ENCODE results near the gene COG5. TPM values are rescaled to one million over a fixed set of nuclear protein-coding genes. Genes with fewer than 3 reads are reported as not detected.

COG5 gene
- total and polyA plus RNA-seq, 2 of the 8 experiments (the other 6 are each of a cell fraction or from before 2014, with no cell fraction given) = 10.5 to 28.1 TPM

GRCh38 chr7:107408349-107408748 is 155.4 kb downstream of the COG5 start:
- Histone ChIP-seq H3K9ac (replicated peaks in 1 of 4; ENCODE audit: extremely low read depth in 1 of 4, low read depth in 3 of 4, low read length in 3 of 4) (no peak overlapping the region), H4K5ac (ENCODE audit: insufficient read length, low read depth, low read length) (no peak overlapping the region), H4K91ac (replicated peaks; ENCODE audit: insufficient read length, low read length) (no peak overlapping the region), H3K4ac (replicated peaks; ENCODE audit: insufficient read length, low read depth, low read length) (no peak overlapping the region), H2BK12ac (ENCODE audit: low read depth, low read length) (no peak overlapping the region), H3K4me1 (replicated peaks in 1 of 4; ENCODE audit: control insufficient read depth in 3 of 4, insufficient read depth in 4 of 4, low read length in 3 of 4) (no peaks in the 10 kb centered on the region; a peak in 2 of 7 replicates), H3K14ac (ENCODE audit: insufficient read length) (no peak overlapping the region), H2BK5ac (ENCODE audit: low read depth, low read length) (no peak overlapping the region), H3K4me2 (ENCODE audit: insufficient read depth in 1 of 2, low read depth in 2 of 2, low read length in 2 of 2) (no peak overlapping the region), H2BK15ac (ENCODE audit: low read length) (no peak overlapping the region), H3K18ac (ENCODE audit: extremely low read depth, low read length) (no peak overlapping the region), H2BK120ac (replicated peaks; ENCODE audit: low read depth, low read length) (no peak overlapping the region), H3K27ac (ENCODE audit: low read depth, low read length) (no peak overlapping the region), H3K27me3 (replicated peaks in 1 of 4; ENCODE audit: control insufficient read depth in 3 of 4, extremely low read depth in 1 of 4, insufficient read depth in 3 of 4, low read length in 3 of 4) (no peaks in the 10 kb centered on the region), H3K79me2 (ENCODE audit: control insufficient read depth in 1 of 2, insufficient read depth in 2 of 2, low read length in 2 of 2) (no peaks in the 10 kb centered on the region), H2AFZ (ENCODE audit: low read length) (no peak overlapping the region), H3K79me1 (ENCODE audit: low read depth, low read length) (no peaks in the 10 kb centered on the region), H4K8ac (ENCODE audit: extremely low read depth, insufficient read depth, low read length) (no peak overlapping the region), H4K20me1 (replicated peaks in 1 of 2; ENCODE audit: control insufficient read depth in 1 of 2, insufficient read depth in 2 of 2, low read length in 2 of 2) (no peaks in the 10 kb centered on the region), H3K23me2 (ENCODE audit: low read depth, low read length) (no peaks in the 10 kb centered on the region), H3K36me3 (ENCODE audit: control insufficient read depth in 2 of 4, insufficient read depth in 4 of 4, low read length in 3 of 4) (no peaks in the 10 kb centered on the region; a peak in 1 of 8 replicates), H2AK5ac (ENCODE audit: low read depth, low read length) (no peak overlapping the region), H3K4me3 (ENCODE audit: extremely low read depth in 1 of 4, insufficient read depth in 2 of 4, low read depth in 3 of 4, low read length in 4 of 4) (no peak overlapping the region), H3K9me3 (ENCODE audit: insufficient read depth in 2 of 2, low read depth in 1 of 2, low read length in 1 of 2) (no peaks in the 10 kb centered on the region), H2BK20ac (ENCODE audit: low read length) (no peak overlapping the region), H3K56ac (replicated peaks; ENCODE audit: insufficient read length, low read depth, low read length) (no peak overlapping the region), H3K23ac (ENCODE audit: insufficient read length) (no peak overlapping the region)
- FAIRE-seq = no peak
- TF ChIP-seq SP1 (IDR thresholded peaks at IDR 0.05; ENCODE audit: low read depth, low read length) = no peak
- TF ChIP-seq SIRT6 (IDR thresholded peaks at IDR 0.05; ENCODE audit: low read length) = no peak
- TF ChIP-seq BACH1 (IDR thresholded peaks at IDR 0.05; ENCODE audit: low read length) = no peak
- TF ChIP-seq EP300 (IDR thresholded peaks at IDR 0.05; ENCODE audit: borderline replicate concordance in 1 of 2, low read depth in 2 of 2, low read length in 2 of 2) = no peak
- no peak for TF ChIP-seq KDM5A (IDR thresholded peaks at IDR 0.05; ENCODE audit: low read length)
- TF ChIP-seq TAF7 (optimal IDR thresholded peaks at IDR 0.05; ENCODE audit: borderline replicate concordance, low read depth, low read length) = no peak
- no peak for TF ChIP-seq MAFK (IDR thresholded peaks at IDR 0.05; ENCODE audit: low read depth, low read length)
- no peak for TF ChIP-seq HDAC2 (IDR thresholded peaks at IDR 0.05; ENCODE audit: borderline replicate concordance in 1 of 2, low read depth in 2 of 2, low read length in 2 of 2)
- no peak for TF ChIP-seq POU5F1 (IDR thresholded peaks at IDR 0.05; ENCODE audit: low read depth, low read length)
- no peak for TF ChIP-seq CHD2 (IDR thresholded peaks at IDR 0.05; ENCODE audit: low read length)
- TF ChIP-seq SAP30 (IDR thresholded peaks at IDR 0.05; ENCODE audit: insufficient read depth, insufficient replicate concordance, low read length) = no peak
- no peak for TF ChIP-seq CTCF (IDR thresholded peaks at IDR 0.05; ENCODE audit: control extremely low read depth in 1 of 3, insufficient read depth in 1 of 3, low read depth in 1 of 3, low read length in 3 of 3)
- POLR2A ChIA-PET (ENCODE audit: partially characterized antibody) = interaction anchor here (1.0 kb wide), 1 partner anchor 9 kb away, joined by 3 read pairs; no protein-coding TSS in a partner anchor
- CTCF ChIA-PET (ENCODE audit: partially characterized antibody) = no interaction called here
- DNase-seq (ENCODE audit: low read depth in 1 of 2, low spot score in 2 of 2) = no peak
